Caco-2 (cell line): ENCODE results near the gene CPLANE2. TPM values are rescaled to one million over a fixed set of nuclear protein-coding genes. Genes with fewer than 3 reads are reported as not detected.
A peak's percentile ranks its signal among the peaks of the same experiment; 100 is the strongest.

ENCODE experiments used
- BruUV-seq: library from RNA; stranded (reverse); fragments of 400-500 nt; replicated peaks from 2 replicates; lab custom pipeline; 2021; lab: Mats Ljungman, UMichigan
- CTCF ChIA-PET: fragments of 300-600 bp; sonication (Branson Sonifier 250); formaldehyde crosslinking; loops from one replicate; lab custom pipeline; 2022; ENCODE audit warnings: antibody characterized with exemption; lab: Charles Lee
- POLR2A ChIA-PET: fragments of 300-600 bp; sonication (Branson Sonifier 250); formaldehyde crosslinking; loops from one replicate; lab custom pipeline; 2022; ENCODE audit warnings: antibody characterized with exemption; lab: Charles Lee
- DNase-seq, 2 experiments: peaks; one replicate each; pipeline versions ENCODE4 v3.0.0 to v3.0.0-alpha.2; 2020 to 2022
- H3K27me3 ChIP-seq: replicated peaks from 2 replicates; pipeline ENCODE4 v1.6.0; 2011; ENCODE audit warnings: low read length; ENCODE audit not compliant: control insufficient read depth, insufficient read depth
- H3K36me3 ChIP-seq: 2 replicates; pipeline ENCODE4 v1.5.1; 2011; ENCODE audit warnings: low read length; ENCODE audit not compliant: control insufficient read depth, insufficient read depth
- H3K4me1 ChIP-seq: fragments of 250-450 bp; sonication (Bioruptor Pico); 2 replicates; pipeline ENCODE4 v1.5.1; 2020; ENCODE audit warnings: mild to moderate bottlenecking
- H3K4me3 ChIP-seq: 2 replicates; pipeline ENCODE4 v1.5.1; 2011; ENCODE audit warnings: low read depth, mild to moderate bottlenecking, control low read depth, low read length
- H3K9me3 ChIP-seq: fragments of 250-450 bp; sonication (Bioruptor Pico); 2 replicates; pipeline ENCODE4 v1.5.1; 2020; ENCODE audit warnings: mild to moderate bottlenecking, moderate library complexity
- H3K27ac Mint-ChIP-seq: one replicate; pipeline ENCODE4 v1.8.0; 2022; ENCODE audit warnings: mixed read lengths; ENCODE audit not compliant: unreplicated experiment
- H3K27me3 Mint-ChIP-seq: one replicate; pipeline ENCODE4 v1.8.0; 2022; ENCODE audit warnings: mixed read lengths; ENCODE audit not compliant: insufficient read depth, unreplicated experiment
- H3K36me3 Mint-ChIP-seq: one replicate; pipeline ENCODE4 v1.8.0; 2022; ENCODE audit warnings: mild to moderate bottlenecking, mixed read lengths; ENCODE audit not compliant: insufficient read depth, unreplicated experiment
- H3K4me1 Mint-ChIP-seq: one replicate; pipeline ENCODE4 v1.8.0; 2022; ENCODE audit warnings: low read depth, mixed read lengths; ENCODE audit not compliant: unreplicated experiment
- H3K4me3 Mint-ChIP-seq: one replicate; pipeline ENCODE4 v1.8.0; 2022; ENCODE audit warnings: mild to moderate bottlenecking, moderate library complexity, mixed read lengths; ENCODE audit not compliant: unreplicated experiment
- H3K9me3 Mint-ChIP-seq: one replicate; pipeline ENCODE4 v1.8.0; 2022; ENCODE audit warnings: mixed read lengths; ENCODE audit not compliant: unreplicated experiment
- intact Hi-C: fragments of 100-400 bp; cut with micrococcal nuclease; formaldehyde crosslinking; loops from one replicate; pipeline ENCODE4 v1.10.0; 2022; ENCODE audit not compliant: unreplicated experiment
- total RNA-seq: library from RNA; stranded (reverse); gene quantifications from 2 replicates; pipeline ENCODE4 v1.2.3, GENCODE V29; 2022
- TF ChIP-seq, protein P1 (sequence below), 2 experiments: fragments of 200-600 bp in 1 of 2; IDR thresholded peaks; 1 replicate in 1 of 2; 2 replicates in 1 of 2; pipeline versions ENCODE4 v1.5.1 to v1.8.0; 2011 to 2022; ENCODE audit warnings: antibody characterized with exemption in 1 of 2, control low read depth in 1 of 2, inconsistent platforms in 1 of 2, low read depth in 1 of 2, low read length in 1 of 2, mild to moderate bottlenecking in 1 of 2, moderate library complexity in 1 of 2; ENCODE audit not compliant: insufficient read depth in 1 of 2, severe bottlenecking in 1 of 2, unreplicated experiment in 1 of 2

The CPLANE2 gene
- total RNA-seq, 1 experiment from 2014 or later, result 4.2 TPM

DNA sequence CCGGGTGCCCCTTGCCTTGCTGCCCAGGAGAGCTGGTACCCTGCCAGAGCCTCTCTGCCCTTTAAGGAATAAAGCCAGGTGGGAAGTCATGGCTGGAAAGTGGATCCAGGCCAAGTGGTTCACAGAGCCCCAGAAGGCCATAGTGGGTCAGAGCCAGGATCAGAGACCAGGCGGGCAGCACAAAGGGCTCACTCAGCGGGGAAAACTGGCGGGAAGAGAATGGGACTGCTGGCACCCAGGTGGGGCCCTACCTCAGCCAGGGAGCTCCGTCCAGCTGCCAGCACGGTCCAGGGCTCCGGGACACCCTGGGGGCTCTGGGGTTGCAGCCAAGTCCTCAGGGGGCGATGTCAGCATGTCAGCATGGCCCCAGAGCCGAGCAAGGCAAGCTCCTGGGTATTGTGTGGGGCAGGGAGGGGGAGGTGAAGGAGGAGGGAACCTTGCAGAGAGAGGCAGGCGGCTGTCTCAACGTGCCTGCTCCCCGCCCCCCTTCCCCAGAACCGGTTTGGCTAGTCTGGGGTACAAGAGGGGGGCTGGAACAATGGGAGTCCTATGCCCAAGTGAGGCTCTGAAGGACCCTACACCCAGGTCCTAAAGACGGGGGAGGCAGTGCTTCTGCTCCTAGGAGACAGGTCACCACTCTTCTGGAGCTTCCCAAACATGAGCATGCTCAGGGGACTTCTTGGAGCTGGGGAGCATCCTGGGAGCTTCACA, 24.6 kb downstream of the CPLANE2 start, which contains the start of gene ARHGEF19:
Gene ARHGEF19 (minus strand): TSS at position 402 of the 711 bp plus-strand sequence. CDS start 3,598 bp downstream, outside the sequence.
- H3K36me3 Mint-ChIP-seq, result peaks cover 6% of the 10 kb centered on the region
- BruUV-seq, result no TSS peak
- peak; percentile 60 to 66 for DNase-seq
- Histone ChIP-seq H3K4me1 (peaks cover 14% of the 10 kb centered on the region), H3K36me3 (no peaks in the 10 kb centered on the region), H3K4me3 (peak within 1 kb of the TSS; percentile 20), H3K27me3 (no peaks in the 10 kb centered on the region), H3K9me3 (no peaks in the 10 kb centered on the region)
- ChIA-PET CTCF (no interaction called here), POLR2A (interaction anchor here (0.5 kb wide), 2 partner anchors 28 to 37 kb away, joined by 5 read pairs; no protein-coding TSS in a partner anchor)
- no peak within 1 kb of the TSS for H3K4me3 Mint-ChIP-seq
- no peaks in the 10 kb centered on the region for H3K9me3 Mint-ChIP-seq
- H3K27me3 Mint-ChIP-seq, result no peaks in the 10 kb centered on the region
- intact Hi-C loops, result no loop called here
- TF ChIP-seq, protein P1, sequence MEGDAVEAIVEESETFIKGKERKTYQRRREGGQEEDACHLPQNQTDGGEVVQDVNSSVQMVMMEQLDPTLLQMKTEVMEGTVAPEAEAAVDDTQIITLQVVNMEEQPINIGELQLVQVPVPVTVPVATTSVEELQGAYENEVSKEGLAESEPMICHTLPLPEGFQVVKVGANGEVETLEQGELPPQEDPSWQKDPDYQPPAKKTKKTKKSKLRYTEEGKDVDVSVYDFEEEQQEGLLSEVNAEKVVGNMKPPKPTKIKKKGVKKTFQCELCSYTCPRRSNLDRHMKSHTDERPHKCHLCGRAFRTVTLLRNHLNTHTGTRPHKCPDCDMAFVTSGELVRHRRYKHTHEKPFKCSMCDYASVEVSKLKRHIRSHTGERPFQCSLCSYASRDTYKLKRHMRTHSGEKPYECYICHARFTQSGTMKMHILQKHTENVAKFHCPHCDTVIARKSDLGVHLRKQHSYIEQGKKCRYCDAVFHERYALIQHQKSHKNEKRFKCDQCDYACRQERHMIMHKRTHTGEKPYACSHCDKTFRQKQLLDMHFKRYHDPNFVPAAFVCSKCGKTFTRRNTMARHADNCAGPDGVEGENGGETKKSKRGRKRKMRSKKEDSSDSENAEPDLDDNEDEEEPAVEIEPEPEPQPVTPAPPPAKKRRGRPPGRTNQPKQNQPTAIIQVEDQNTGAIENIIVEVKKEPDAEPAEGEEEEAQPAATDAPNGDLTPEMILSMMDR (IDR thresholded peaks at IDR 0.05; ENCODE audit: insufficient read depth in 1 of 2, low read depth in 1 of 2, low read length in 1 of 2, severe bottlenecking in 1 of 2, unreplicated experiment in 1 of 2), result no peak
- H3K4me1 Mint-ChIP-seq, result peaks cover 7% of the 10 kb centered on the region
- no peak within 1 kb of the TSS for H3K27ac Mint-ChIP-seq

DNA sequence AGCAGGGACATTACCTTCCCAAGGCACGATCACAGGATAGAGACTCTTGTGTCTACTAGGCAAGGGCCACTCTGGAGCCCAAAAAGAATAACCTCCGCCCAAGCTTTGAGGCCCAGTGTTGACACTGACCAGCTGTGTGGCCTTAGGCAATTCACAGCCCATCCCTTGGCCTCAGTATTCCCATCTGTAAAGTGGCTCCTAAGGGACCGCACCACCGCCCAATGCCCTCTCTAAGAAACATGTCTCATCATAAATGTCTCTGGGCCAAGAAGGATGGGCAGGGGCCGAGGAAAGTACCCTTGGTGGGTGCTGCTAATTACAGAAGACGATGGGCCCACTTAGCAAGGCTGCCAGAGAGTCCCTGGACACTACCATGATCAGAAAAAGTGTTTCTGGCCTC, 25.2 kb downstream of the CPLANE2 start:
- intact Hi-C loops, result no loop called here
- Histone ChIP-seq H3K4me3 (peak overlapping the region; percentile 20), H3K27me3 (no peaks in the 10 kb centered on the region), H3K4me1 (peaks cover 16% of the 10 kb centered on the region), H3K36me3 (no peaks in the 10 kb centered on the region), H3K9me3 (no peaks in the 10 kb centered on the region)
- Mint-ChIP-seq H3K4me3 (no peak overlapping the region), H3K36me3 (peaks cover 8% of the 10 kb centered on the region), H3K27me3 (no peaks in the 10 kb centered on the region), H3K4me1 (peaks cover 7% of the 10 kb centered on the region), H3K9me3 (no peaks in the 10 kb centered on the region), H3K27ac (no peak overlapping the region)
- no peak for DNase-seq
- ChIA-PET CTCF (no interaction called here), POLR2A (interaction anchor here (0.5 kb wide), 1 partner anchor 38 kb away, joined by 5 read pairs; no protein-coding TSS in a partner anchor)
- BruUV-seq, result no TSS peak
- TF ChIP-seq, protein P1 (IDR thresholded peaks at IDR 0.05; ENCODE audit: insufficient read depth in 1 of 2, low read depth in 1 of 2, low read length in 1 of 2, severe bottlenecking in 1 of 2, unreplicated experiment in 1 of 2), result no peak

DNA sequence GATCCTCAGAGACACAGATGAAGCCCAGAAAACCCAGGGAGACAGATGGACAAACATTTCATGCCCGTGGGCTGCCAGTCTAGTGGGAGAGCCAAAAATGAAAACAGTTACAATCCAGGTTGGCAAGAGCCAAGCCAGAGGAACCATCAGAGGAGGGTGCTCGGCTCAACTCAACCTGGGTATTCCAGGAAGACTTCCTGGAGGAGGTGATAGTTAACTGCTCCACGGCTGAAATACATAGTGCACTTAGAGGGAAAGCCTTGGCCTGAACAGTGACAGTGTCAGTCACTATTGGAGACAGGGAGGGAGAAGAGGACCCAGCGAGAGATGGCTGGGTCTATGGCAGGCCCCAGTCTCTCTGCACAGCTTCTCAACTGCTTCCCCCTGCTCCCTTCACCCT, 26.4 kb downstream of the CPLANE2 start:
- H3K4me3 Mint-ChIP-seq, result no peak overlapping the region
- DNase-seq, result no peak
- TF ChIP-seq, protein P1 (IDR thresholded peaks at IDR 0.05; ENCODE audit: insufficient read depth in 1 of 2, low read depth in 1 of 2, low read length in 1 of 2, severe bottlenecking in 1 of 2, unreplicated experiment in 1 of 2), result no peak
- no peaks in the 10 kb centered on the region for H3K27me3 Mint-ChIP-seq
- H3K27ac Mint-ChIP-seq, result no peak overlapping the region
- no peak overlapping the region for H3K4me3 ChIP-seq
- no peaks in the 10 kb centered on the region for H3K36me3 ChIP-seq
- H3K27me3 ChIP-seq, result no peaks in the 10 kb centered on the region
- H3K9me3 Mint-ChIP-seq, result no peaks in the 10 kb centered on the region
- intact Hi-C loops, result no loop called here
- H3K9me3 ChIP-seq, result no peaks in the 10 kb centered on the region
- peaks cover 7% of the 10 kb centered on the region for H3K4me1 Mint-ChIP-seq
- CTCF ChIA-PET, result no interaction called here
- H3K4me1 ChIP-seq, result peaks cover 16% of the 10 kb centered on the region
- no TSS peak for BruUV-seq
- H3K36me3 Mint-ChIP-seq, result peaks cover 12% of the 10 kb centered on the region
- POLR2A ChIA-PET, result no interaction called here
